Caki2 (cell line): Measurements from ENCODE around the gene PTPN1. TPM values are rescaled to one million over a fixed set of nuclear protein-coding genes. Genes with fewer than 3 reads are reported as not detected.

ENCODE experiments used
- DNase-seq: peaks from one replicate; pipeline ENCODE4 v3.0.0-alpha.2; 2015; ENCODE audit warnings: low read depth
- in situ Hi-C: cut with HindIII; loops from 2 replicates; pipeline ENCODE4 v1.10.0; 2016; ENCODE audit warnings: low sequenced_read_pairs, low pct_unique_long_range_greater_than_20kb, mixed read lengths
- total RNA-seq: library from RNA; depleted of rRNA; stranded (reverse); fragments of >200 nt; shearing (Covaris generic); gene quantifications from 2 replicates; pipeline ENCODE4 v1.2.3, GENCODE V29; 2014; ENCODE audit warnings: low replicate concordance; rRNA removed

PTPN1 gene
- total RNA-seq, 1 experiment from 2014 or later: 28.2 TPM

DNA sequence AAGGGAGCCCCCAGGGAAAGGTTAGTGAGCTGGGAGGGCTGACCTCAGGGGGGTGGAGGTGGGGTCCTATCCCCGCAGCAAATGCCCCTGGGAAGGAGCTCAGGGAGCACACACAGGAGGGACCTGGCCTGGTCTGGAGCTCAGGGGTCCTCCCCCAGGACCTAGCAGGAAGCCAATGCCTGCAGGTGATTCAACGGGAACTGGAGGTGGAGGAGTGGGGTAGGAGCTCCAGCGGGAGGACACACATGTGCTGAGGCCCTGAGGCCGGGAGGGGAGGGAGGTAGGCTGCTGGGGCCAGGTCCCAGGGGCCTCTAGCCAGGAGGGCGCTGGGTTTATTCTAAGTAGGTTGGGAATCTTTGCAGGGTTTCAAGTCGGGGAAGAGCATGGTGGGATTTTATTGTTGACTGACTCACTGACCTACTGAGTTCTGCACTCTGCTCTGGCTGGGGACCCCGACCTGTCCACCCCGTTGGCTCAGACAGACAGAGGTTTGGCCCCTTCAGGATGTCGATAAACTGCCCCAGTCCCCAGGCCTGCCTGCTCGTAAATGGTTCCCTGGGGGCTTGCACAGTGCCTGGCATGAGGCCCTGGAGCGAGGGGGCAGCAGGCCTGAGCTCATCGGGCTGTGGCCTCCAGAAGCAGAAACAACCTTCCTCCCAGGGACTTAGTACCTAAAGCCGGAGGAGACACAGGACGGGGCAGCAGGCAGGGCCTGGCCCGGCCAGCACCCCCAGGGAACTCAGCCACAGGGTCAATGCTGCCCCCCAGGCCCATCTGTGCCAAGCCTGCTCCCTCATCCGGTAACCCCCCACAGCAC, 118.9 kb downstream of the PTPN1 start:
- in situ Hi-C loops: loop anchor here (10.0 kb wide), 1 partner anchor 106 kb away; the partner anchor contains the start of gene PARD6B
- DNase-seq: no peak

DNA sequence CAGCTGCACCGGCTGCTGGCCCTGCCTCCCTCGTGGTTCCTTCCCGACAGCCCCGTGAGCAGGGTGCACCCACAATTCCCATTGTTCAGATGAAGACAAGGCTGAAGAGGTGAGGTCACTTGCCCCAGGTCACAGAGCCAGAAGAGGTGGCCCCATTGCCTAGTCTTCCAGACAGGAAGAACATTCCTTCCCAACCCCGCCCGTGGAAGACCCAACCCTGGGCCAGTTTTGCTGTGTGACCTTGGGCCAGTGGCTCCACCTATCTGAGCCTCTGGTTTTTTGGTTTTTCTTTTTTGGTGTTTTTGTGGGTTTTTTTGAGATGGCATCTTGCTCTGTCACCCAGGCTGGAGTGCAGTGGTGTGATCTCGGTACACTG, 119.5 kb downstream of the PTPN1 start:
- DNase-seq: no peak
- in situ Hi-C loops: loop anchor here (10.0 kb wide), 1 partner anchor 105 kb away; the partner anchor contains the start of gene PARD6B

DNA sequence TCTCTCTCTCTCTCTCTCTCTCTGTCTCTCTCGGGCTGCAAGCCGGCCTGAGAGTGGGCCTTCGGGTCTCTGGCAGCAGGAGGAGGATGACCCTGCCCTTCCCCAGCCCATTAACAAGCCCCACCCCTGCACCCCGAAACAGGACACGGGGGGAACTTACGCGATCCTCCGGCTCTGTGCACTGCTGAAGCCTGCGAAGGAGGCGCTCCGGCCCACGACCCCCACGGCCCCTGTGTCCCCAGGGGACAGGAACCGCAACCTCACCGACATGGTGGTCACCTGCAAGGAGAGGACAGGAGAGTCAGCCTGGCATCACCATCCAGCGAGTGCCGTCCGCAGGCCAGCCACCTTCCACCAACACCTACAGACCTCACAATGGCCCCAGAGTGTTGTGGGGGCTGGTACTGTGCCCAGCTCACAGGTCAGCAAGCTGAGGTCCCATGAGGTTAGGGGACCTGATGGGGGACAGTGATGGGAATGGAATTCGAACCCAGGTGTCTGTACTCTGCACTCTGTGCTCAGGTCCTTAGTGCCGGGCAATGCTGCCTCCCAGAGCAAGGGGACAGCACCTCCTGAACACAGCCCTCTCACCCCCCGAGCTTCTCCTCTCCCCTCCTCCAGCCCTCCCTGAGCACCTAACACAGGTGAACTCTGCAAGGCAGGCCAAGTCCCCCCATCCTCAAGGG, 120.5 kb downstream of the PTPN1 start:
- DNase-seq: no peak
- in situ Hi-C loops: no loop called here

DNA sequence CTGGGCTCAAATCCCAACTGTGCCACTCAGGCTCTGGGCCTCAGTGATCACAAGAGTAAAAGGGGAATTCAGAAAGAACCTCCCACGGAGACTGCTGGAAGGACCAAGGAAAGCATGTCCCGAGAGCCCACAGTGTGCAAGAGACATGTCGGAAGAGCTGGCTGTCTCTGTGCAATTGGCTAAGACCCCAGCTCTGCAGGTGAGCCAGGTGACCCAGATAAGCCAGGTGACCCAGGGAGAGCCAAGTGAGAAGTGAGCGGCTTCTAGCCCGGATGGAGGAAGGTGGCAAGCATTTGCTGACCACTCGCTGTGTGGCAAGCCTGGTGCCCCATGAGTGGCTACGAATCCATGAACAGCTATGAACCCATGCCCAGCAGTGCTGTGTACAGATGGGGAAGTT, 122.1 kb downstream of the PTPN1 start:
- DNase-seq: no peak
- in situ Hi-C loops: no loop called here

DNA sequence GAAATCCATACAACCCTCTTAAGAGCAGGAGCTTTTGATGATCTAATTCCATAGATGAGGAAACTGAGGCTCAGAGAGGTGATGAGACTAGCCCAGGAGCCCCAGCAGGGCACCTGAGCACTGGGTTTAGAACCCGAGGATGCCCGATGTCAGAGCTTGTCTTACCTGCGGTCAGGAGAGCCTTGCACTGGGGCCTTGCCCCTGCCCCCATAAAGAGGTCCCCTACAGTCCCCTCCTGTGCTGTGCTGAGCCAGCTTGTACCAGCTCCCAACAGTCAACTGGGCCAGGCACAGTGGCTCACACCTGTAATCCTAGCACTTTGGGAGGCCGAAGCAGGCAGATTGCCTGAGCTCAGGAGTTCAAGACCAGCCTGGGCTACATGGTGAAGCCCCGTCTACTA, 122.5 kb downstream of the PTPN1 start:
- in situ Hi-C loops: no loop called here

GRCh38 chr20:50633361-50633760, 123.2 kb downstream of the PTPN1 start:
- in situ Hi-C loops: no loop called here
- no peak for DNase-seq

More for the DNA sequence above, 122.5 kb downstream of the PTPN1 start:
- no peak for DNase-seq

- in situ Hi-C loops: no loop called here
- no peak for DNase-seq
Measured at GRCh38 chr20:50634191-50634590, 124.0 kb downstream of the PTPN1 start.

Other genes starting within 250 kb of the PTPN1 start
- gene RIPOR3, start 181.2 kb downstream of the PTPN1 start, total RNA-seq: 0.38 and 0.47 TPM in 2 replicates
- 58.6 and 82.5 TPM in 2 replicates for gene PARD6B, start 221.2 kb downstream of the PTPN1 start, total RNA-seq